Measurements from ENCODE around the gene KIF26B. TPM values are rescaled to one million over a fixed set of nuclear protein-coding genes. Genes with fewer than 3 reads are reported as not detected.

Gene KIF26B
- total RNA-seq, 1 experiment from 2014 or later = 1.2 TPM

DNA sequence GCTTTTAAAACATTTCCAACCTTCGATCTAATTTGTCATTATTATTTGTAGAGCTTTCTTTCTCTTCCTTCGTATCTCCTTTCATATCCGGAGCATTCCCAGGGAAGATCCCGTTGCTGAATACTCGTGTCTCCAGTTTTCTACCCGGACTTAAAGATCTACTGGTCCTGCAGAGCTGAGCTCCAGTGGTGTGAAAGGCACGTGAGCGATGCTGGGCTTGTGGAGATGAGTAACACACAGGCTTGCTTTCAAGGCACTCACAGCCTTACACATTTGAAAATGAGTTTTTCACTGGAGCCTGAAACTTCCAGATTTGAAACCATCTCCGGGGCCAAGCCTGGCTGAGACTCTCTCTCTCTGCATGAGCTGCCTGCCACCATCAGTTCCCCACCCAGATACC, 428.3 kb downstream of the KIF26B start:
- POLR2A ChIA-PET = no interaction called here
- DNase-seq (ENCODE audit: low spot score) = no peak
- Mint-ChIP-seq H3K4me1 (peaks cover 6% of the 10 kb centered on the region; the same call in 1 of the 2 replicates), H3K27ac (no peak overlapping the region), H3K9me3 (no peaks in the 10 kb centered on the region), H3K36me3 (no peaks in the 10 kb centered on the region), H3K4me3 (no peak overlapping the region), H3K27me3 (ENCODE audit: low read depth) (no peaks in the 10 kb centered on the region)
- ATAC-seq = no peak
- TF ChIP-seq TEAD1 (CRISPR knock-in tag; IDR thresholded peaks at IDR 0.05) = no peak
- TF ChIP-seq, protein P1, sequence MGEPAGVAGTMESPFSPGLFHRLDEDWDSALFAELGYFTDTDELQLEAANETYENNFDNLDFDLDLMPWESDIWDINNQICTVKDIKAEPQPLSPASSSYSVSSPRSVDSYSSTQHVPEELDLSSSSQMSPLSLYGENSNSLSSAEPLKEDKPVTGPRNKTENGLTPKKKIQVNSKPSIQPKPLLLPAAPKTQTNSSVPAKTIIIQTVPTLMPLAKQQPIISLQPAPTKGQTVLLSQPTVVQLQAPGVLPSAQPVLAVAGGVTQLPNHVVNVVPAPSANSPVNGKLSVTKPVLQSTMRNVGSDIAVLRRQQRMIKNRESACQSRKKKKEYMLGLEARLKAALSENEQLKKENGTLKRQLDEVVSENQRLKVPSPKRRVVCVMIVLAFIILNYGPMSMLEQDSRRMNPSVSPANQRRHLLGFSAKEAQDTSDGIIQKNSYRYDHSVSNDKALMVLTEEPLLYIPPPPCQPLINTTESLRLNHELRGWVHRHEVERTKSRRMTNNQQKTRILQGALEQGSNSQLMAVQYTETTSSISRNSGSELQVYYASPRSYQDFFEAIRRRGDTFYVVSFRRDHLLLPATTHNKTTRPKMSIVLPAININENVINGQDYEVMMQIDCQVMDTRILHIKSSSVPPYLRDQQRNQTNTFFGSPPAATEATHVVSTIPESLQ (CRISPR knock-in tag; IDR thresholded peaks at IDR 0.05) = no peak
- no peak for TF ChIP-seq NFATC4 (CRISPR knock-in tag; IDR thresholded peaks at IDR 0.05)
- TF ChIP-seq, protein P2, sequence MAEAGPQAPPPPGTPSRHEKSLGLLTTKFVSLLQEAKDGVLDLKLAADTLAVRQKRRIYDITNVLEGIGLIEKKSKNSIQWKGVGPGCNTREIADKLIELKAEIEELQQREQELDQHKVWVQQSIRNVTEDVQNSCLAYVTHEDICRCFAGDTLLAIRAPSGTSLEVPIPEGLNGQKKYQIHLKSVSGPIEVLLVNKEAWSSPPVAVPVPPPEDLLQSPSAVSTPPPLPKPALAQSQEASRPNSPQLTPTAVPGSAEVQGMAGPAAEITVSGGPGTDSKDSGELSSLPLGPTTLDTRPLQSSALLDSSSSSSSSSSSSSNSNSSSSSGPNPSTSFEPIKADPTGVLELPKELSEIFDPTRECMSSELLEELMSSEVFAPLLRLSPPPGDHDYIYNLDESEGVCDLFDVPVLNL (CRISPR knock-in tag; IDR thresholded peaks at IDR 0.05; ENCODE audit: borderline replicate concordance, low read depth) = no peak
- no peak for TF ChIP-seq CREB1 (CRISPR knock-in tag; IDR thresholded peaks at IDR 0.05)
- TF ChIP-seq, protein P3, sequence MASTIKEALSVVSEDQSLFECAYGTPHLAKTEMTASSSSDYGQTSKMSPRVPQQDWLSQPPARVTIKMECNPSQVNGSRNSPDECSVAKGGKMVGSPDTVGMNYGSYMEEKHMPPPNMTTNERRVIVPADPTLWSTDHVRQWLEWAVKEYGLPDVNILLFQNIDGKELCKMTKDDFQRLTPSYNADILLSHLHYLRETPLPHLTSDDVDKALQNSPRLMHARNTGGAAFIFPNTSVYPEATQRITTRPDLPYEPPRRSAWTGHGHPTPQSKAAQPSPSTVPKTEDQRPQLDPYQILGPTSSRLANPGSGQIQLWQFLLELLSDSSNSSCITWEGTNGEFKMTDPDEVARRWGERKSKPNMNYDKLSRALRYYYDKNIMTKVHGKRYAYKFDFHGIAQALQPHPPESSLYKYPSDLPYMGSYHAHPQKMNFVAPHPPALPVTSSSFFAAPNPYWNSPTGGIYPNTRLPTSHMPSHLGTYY (CRISPR knock-in tag; IDR thresholded peaks at IDR 0.05) = no peak
- TF ChIP-seq SOX15 (CRISPR knock-in tag; IDR thresholded peaks at IDR 0.05) = no peak
- TF ChIP-seq MXD4 (CRISPR knock-in tag; IDR thresholded peaks at IDR 0.05; ENCODE audit: borderline replicate concordance) = no peak
- TF ChIP-seq, protein P4, sequence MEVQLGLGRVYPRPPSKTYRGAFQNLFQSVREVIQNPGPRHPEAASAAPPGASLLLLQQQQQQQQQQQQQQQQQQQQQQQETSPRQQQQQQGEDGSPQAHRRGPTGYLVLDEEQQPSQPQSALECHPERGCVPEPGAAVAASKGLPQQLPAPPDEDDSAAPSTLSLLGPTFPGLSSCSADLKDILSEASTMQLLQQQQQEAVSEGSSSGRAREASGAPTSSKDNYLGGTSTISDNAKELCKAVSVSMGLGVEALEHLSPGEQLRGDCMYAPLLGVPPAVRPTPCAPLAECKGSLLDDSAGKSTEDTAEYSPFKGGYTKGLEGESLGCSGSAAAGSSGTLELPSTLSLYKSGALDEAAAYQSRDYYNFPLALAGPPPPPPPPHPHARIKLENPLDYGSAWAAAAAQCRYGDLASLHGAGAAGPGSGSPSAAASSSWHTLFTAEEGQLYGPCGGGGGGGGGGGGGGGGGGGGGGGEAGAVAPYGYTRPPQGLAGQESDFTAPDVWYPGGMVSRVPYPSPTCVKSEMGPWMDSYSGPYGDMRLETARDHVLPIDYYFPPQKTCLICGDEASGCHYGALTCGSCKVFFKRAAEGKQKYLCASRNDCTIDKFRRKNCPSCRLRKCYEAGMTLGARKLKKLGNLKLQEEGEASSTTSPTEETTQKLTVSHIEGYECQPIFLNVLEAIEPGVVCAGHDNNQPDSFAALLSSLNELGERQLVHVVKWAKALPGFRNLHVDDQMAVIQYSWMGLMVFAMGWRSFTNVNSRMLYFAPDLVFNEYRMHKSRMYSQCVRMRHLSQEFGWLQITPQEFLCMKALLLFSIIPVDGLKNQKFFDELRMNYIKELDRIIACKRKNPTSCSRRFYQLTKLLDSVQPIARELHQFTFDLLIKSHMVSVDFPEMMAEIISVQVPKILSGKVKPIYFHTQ (CRISPR knock-in tag; IDR thresholded peaks at IDR 0.05) = no peak
- no peak for TF ChIP-seq GABPB1 (CRISPR knock-in tag; IDR thresholded peaks at IDR 0.05)
- no peak for TF ChIP-seq ATF1 (CRISPR knock-in tag; IDR thresholded peaks at IDR 0.05)
- TF ChIP-seq ZNF671 (CRISPR knock-in tag; IDR thresholded peaks at IDR 0.05) = no peak
- TF ChIP-seq, protein P5, sequence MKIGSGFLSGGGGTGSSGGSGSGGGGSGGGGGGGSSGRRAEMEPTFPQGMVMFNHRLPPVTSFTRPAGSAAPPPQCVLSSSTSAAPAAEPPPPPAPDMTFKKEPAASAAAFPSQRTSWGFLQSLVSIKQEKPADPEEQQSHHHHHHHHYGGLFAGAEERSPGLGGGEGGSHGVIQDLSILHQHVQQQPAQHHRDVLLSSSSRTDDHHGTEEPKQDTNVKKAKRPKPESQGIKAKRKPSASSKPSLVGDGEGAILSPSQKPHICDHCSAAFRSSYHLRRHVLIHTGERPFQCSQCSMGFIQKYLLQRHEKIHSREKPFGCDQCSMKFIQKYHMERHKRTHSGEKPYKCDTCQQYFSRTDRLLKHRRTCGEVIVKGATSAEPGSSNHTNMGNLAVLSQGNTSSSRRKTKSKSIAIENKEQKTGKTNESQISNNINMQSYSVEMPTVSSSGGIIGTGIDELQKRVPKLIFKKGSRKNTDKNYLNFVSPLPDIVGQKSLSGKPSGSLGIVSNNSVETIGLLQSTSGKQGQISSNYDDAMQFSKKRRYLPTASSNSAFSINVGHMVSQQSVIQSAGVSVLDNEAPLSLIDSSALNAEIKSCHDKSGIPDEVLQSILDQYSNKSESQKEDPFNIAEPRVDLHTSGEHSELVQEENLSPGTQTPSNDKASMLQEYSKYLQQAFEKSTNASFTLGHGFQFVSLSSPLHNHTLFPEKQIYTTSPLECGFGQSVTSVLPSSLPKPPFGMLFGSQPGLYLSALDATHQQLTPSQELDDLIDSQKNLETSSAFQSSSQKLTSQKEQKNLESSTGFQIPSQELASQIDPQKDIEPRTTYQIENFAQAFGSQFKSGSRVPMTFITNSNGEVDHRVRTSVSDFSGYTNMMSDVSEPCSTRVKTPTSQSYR (CRISPR knock-in tag; IDR thresholded peaks at IDR 0.05) = no peak
- TF ChIP-seq ELF4 (CRISPR knock-in tag; IDR thresholded peaks at IDR 0.05; ENCODE audit: low read depth) = no peak
- CTCF ChIA-PET = interaction anchor here (0.5 kb wide), 1 partner anchor 217 kb away, joined by 3 read pairs; no protein-coding TSS in a partner anchor

DNA sequence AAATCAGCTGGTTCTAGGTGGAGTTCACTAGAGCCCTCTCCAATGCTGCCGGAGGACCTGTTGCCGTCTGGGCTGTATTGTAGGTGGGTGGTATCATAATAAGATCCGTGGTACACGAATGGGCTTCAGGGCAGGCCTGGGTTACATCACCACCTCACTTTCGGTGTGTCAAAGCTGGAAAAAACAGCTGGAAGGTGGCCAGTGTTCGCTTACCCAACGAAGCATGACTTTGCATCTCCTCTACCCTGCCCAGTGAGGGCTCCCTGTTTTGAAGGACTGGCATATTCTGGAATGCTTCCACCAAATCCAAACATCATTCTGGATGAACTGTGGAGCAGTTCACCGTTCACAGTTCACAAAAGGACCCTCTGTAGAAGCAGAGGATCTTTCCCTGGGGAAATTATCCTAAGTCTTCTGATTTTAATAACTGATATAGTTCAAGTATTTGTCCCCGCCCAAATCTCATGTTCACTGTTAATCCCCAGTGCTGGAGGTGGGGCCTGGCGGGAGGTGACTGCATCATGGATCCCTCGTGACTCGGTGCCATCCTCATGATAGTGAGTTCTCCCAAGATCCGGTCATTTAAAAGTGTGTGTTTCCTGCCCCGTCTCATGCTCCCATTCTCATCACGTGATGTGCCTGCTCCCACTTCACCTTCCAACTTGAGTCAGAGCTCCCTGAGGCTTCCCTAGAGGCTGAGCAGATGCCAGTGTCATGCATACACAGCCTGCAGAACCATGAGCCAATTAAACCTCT, 429.0 kb downstream of the KIF26B start:
- Mint-ChIP-seq H3K36me3 (no peaks in the 10 kb centered on the region), H3K27me3 (ENCODE audit: low read depth) (no peaks in the 10 kb centered on the region), H3K4me1 (peaks cover 6% of the 10 kb centered on the region; the same call in 1 of the 2 replicates), H3K9me3 (no peaks in the 10 kb centered on the region), H3K27ac (no peak overlapping the region), H3K4me3 (no peak overlapping the region)
- TF ChIP-seq ETV6 (CRISPR knock-in tag; IDR thresholded peaks at IDR 0.05) (no peak), JAZF1 (CRISPR knock-in tag; IDR thresholded peaks at IDR 0.05) (no peak)
- TF ChIP-seq, protein P6, sequence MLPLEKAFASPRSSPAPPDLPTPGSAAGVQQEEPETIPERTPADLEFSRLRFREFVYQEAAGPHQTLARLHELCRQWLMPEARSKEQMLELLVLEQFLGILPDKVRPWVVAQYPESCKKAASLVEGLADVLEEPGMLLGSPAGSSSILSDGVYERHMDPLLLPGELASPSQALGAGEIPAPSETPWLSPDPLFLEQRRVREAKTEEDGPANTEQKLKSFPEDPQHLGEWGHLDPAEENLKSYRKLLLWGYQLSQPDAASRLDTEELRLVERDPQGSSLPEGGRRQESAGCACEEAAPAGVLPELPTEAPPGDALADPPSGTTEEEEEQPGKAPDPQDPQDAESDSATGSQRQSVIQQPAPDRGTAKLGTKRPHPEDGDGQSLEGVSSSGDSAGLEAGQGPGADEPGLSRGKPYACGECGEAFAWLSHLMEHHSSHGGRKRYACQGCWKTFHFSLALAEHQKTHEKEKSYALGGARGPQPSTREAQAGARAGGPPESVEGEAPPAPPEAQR (CRISPR knock-in tag; IDR thresholded peaks at IDR 0.05) = no peak
- TF ChIP-seq, protein P7, sequence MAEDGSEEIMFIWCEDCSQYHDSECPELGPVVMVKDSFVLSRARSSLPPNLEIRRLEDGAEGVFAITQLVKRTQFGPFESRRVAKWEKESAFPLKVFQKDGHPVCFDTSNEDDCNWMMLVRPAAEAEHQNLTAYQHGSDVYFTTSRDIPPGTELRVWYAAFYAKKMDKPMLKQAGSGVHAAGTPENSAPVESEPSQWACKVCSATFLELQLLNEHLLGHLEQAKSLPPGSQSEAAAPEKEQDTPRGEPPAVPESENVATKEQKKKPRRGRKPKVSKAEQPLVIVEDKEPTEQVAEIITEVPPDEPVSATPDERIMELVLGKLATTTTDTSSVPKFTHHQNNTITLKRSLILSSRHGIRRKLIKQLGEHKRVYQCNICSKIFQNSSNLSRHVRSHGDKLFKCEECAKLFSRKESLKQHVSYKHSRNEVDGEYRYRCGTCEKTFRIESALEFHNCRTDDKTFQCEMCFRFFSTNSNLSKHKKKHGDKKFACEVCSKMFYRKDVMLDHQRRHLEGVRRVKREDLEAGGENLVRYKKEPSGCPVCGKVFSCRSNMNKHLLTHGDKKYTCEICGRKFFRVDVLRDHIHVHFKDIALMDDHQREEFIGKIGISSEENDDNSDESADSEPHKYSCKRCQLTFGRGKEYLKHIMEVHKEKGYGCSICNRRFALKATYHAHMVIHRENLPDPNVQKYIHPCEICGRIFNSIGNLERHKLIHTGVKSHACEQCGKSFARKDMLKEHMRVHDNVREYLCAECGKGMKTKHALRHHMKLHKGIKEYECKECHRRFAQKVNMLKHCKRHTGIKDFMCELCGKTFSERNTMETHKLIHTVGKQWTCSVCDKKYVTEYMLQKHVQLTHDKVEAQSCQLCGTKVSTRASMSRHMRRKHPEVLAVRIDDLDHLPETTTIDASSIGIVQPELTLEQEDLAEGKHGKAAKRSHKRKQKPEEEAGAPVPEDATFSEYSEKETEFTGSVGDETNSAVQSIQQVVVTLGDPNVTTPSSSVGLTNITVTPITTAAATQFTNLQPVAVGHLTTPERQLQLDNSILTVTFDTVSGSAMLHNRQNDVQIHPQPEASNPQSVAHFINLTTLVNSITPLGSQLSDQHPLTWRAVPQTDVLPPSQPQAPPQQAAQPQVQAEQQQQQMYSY (CRISPR knock-in tag; IDR thresholded peaks at IDR 0.05) = no peak
- POLR2A ChIA-PET = no interaction called here
- no peak for DNase-seq (ENCODE audit: low spot score)
- CTCF ChIA-PET = no interaction called here
- no peak for ATAC-seq
